Cardiac muscle cell (in vitro differentiated cells and primary cell): ENCODE data around the gene ZNF628. TPM values are rescaled to one million over a fixed set of nuclear protein-coding genes. Genes with fewer than 3 reads are reported as not detected.
A peak's percentile ranks its signal among the peaks of the same experiment; 100 is the strongest.

Source experiments
- DNase-seq, 2 donors: peaks; one replicate each; pipeline versions ENCODE4 v3.0.0 to v3.0.0-alpha.2; 2010 to 2017; ENCODE audit warnings: low read depth in 1 of 2, low spot score in 1 of 2
- H3K27ac ChIP-seq: fragments of 200-600 bp; sonication (generic); 2 replicates; pipeline ENCODE4 v1.5.1; 2016
- H3K27me3 ChIP-seq: fragments of 200-600 bp; sonication (generic); 2 replicates; pipeline ENCODE4 v1.6.0; 2016; ENCODE audit warnings: control low read depth
- H3K36me3 ChIP-seq: fragments of 200-600 bp; sonication (generic); 2 replicates; pipeline ENCODE4 v1.5.1; 2016; ENCODE audit warnings: control low read depth
- H3K4me1 ChIP-seq: fragments of 200-600 bp; sonication (generic); 2 replicates; pipeline ENCODE4 v1.8.1; 2017; ENCODE audit warnings: low read depth, mild to moderate bottlenecking, mixed run types
- H3K4me3 ChIP-seq: fragments of 200-600 bp; sonication (generic); 2 replicates; pipeline ENCODE4 v1.5.1; 2016; ENCODE audit warnings: mild to moderate bottlenecking
- H3K9me3 ChIP-seq: fragments of 200-600 bp; sonication (generic); 2 replicates; pipeline ENCODE4 v1.5.1; 2017; ENCODE audit warnings: low read depth, mild to moderate bottlenecking, control low read depth
- polyA plus RNA-seq: library from polyadenylated mRNA; unstranded; fragments of >200 nt; fragmentation: Nextera tagmentation; extraction: Ambion mirVana; gene quantifications from 2 replicates; pipeline ENCODE4 v1.2.1, GENCODE V29; 2016
- total RNA-seq: library from RNA; depleted of rRNA; stranded (reverse); fragments of >200 nt; gene quantifications from 2 replicates; pipeline ENCODE4 v1.2.3, GENCODE V29; 2016
- TF ChIP-seq, protein P1 (sequence below): IDR thresholded peaks from 2 replicates; pipeline ENCODE4 v1.5.1; 2012; ENCODE audit warnings: low read depth, mild to moderate bottlenecking, low read length

The ZNF628 gene
- total and polyA plus RNA-seq, 2 experiments from 2014 or later = 0.95 to 15.7 TPM

DNA sequence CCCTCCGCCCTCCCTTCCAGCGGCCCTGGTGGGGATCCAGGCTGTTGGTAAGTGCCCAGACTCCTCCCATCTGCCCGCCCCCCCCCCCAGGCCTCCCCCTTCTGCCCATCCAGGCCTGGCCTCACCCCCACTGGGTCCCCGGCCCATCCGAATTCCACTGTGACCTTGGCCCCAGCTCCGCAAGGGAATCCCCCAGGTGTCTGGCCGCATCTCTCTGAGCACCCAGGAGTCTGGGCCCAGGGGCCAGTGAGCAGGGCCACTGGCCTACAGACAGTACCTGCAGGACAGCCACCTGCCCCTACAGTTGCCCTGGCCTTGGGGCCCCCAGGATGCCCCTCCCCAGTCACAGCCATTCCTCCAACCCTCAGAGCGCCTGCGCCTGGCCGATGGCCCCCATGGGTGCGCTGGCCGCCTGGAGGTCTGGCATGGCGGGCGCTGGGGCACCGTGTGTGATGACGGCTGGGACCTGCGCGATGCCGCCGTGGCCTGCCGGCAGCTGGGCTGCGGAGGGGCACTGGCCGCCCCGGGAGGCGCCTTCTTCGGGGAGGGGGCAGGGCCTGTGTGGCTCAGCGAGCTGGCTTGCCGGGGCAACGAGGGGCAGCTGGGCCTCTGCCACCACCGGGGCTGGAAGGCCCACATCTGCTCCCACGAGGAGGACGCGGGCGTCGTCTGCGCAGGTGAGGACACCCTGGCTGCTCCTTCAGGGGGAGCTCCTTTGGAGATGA, 12.7 kb downstream of the ZNF628 start:
- TF ChIP-seq, protein P1, sequence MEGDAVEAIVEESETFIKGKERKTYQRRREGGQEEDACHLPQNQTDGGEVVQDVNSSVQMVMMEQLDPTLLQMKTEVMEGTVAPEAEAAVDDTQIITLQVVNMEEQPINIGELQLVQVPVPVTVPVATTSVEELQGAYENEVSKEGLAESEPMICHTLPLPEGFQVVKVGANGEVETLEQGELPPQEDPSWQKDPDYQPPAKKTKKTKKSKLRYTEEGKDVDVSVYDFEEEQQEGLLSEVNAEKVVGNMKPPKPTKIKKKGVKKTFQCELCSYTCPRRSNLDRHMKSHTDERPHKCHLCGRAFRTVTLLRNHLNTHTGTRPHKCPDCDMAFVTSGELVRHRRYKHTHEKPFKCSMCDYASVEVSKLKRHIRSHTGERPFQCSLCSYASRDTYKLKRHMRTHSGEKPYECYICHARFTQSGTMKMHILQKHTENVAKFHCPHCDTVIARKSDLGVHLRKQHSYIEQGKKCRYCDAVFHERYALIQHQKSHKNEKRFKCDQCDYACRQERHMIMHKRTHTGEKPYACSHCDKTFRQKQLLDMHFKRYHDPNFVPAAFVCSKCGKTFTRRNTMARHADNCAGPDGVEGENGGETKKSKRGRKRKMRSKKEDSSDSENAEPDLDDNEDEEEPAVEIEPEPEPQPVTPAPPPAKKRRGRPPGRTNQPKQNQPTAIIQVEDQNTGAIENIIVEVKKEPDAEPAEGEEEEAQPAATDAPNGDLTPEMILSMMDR = no peak
- Histone ChIP-seq H3K4me1 (peaks cover 23% of the 10 kb centered on the region), H3K4me3 (no peak overlapping the region), H3K27ac (no peak overlapping the region), H3K36me3 (no peaks in the 10 kb centered on the region), H3K27me3 (no peaks in the 10 kb centered on the region), H3K9me3 (no peaks in the 10 kb centered on the region)
- peak in 1 of 2 donors; percentile 38 for DNase-seq

DNA sequence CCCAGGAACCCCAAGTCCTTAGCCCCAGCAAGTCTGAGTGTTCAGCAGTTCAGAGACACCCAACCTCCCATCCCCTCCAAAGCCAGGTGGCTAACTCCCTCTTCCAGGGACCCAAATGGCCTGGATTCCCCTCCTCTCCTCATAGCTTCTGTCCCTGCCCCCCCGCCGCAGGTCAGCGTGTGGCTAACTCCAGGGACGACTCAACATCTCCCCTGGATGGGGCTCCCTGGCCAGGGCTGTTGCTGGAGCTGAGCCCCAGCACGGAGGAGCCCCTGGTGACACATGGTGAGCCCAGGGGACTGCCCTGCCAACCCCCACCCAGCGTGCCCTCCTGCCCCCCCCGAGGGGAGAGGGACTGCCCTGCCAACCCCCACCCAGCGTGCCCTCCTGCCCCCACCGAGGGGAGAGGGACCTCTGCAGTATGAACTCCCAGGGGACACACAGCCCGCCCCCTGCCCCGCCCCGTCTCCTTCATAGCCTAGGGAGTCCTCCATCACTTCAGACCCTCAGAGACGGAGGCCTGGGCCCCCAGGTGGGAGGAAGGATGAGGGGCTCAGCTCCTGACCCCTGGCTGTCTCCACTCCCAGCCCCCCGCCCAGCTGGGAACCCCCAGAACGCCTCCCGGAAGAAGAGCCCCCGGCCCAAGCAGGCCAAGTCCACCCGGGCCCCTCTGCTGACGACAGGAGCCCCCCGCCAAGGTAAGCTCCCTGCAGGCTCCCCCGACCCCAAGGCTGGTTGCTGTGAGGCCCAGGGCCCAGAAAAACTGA, 13.5 kb downstream of the ZNF628 start:
- peaks cover 23% of the 10 kb centered on the region for H3K4me1 ChIP-seq

DNA sequence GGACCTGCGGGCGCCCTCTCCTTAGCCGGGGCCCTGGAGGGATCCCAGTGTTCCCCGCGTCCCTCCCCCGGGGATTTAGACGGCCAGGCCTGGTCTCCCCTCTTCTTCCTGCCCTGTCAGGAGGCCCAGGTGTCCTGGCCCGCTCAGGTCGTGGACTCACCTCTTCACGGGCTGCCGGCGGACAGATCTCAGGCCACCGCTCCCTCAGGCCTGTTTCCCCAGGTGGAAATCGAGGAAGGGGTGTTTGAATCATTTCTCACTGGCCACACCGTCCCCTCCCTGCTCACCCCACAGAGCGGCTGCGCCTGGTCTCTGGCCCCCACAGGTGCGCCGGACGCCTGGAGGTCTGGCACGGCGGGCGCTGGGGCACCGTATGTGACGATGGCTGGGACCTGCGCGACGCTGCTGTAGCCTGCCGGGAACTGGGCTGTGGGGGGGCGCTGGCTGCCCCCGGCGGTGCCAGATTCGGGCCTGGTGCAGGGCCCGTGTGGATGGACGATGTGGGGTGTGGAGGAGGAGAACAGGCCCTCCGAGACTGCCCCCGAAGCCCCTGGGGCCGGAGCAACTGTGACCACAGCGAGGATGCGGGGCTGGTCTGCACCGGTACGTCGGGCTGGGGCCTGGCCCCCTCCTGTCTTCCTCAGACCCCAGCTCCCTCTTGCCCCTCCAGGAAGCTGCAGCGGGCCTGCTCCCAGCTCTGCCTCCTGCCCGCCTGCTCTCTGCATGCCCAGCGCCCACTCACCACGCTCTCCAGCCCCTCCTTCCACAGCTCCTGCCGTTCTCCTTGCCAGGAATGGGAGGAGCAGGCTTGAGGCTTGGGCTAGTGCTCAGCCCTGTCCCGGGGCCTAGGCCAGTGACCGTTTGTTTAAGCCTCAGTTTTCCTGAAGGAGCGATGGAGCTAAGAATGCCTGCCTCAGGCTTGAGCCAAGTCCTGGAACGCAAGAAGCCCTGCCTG, 14.3 kb downstream of the ZNF628 start:
- Histone ChIP-seq H3K4me3 (no peak overlapping the region), H3K9me3 (no peaks in the 10 kb centered on the region), H3K4me1 (peaks cover 23% of the 10 kb centered on the region), H3K27ac (no peak overlapping the region), H3K36me3 (no peaks in the 10 kb centered on the region), H3K27me3 (no peaks in the 10 kb centered on the region)
- TF ChIP-seq, protein P1 = no peak
- peak in 1 of 2 donors; percentile 42 for DNase-seq

More for the DNA sequence above, 13.5 kb downstream of the ZNF628 start:
- H3K27ac ChIP-seq = no peak overlapping the region
- TF ChIP-seq, protein P1 = no peak
- H3K36me3 ChIP-seq = no peaks in the 10 kb centered on the region
- DNase-seq = no peak
- H3K9me3 ChIP-seq = no peaks in the 10 kb centered on the region
- H3K27me3 ChIP-seq = no peaks in the 10 kb centered on the region
- H3K4me3 ChIP-seq = no peak overlapping the region

DNA sequence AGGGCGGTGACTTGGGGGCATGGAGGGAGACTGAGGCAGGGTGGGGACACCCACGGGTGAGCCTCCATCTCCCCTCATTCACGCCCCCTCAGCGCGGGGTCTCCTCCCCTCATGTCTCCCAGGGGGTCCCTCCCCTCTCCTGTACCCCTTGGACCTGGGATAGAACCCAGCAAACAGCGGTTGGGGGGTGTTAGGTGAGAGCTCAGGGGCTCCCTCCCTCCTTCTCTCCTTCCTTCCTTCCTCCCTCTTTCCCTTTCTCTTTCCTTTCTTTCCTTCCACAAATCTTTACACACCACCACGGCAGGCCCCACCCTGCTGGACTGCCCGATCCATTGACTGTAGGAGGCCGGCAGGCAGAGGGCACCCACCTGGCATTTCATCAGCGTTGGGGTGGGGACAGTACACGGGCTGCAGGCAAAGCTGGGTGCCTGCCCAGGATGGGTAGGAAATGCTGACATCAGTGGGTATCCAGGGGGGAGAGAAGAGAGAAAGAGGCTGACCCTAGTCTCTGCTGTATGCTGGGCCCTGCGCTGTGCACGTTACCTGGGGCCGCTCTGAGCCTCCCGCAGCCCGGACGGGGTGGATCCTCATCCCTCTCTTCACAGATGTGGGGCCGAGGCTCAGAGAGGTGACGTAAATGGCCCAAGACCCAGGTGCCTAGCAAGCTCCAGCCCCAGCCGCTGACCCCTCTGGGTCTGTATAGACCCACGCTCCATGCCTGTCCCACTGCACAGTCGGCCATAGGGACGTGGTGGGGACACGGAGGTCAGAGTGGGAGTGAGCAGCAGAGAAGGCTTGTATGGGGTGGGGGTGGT, 15.3 kb downstream of the ZNF628 start:
- H3K4me1 ChIP-seq = peaks cover 18% of the 10 kb centered on the region
- DNase-seq = no peak
- H3K4me3 ChIP-seq = no peak overlapping the region
- no peaks in the 10 kb centered on the region for H3K27me3 ChIP-seq
- H3K27ac ChIP-seq = no peak overlapping the region
- TF ChIP-seq, protein P1 = no peak
- H3K9me3 ChIP-seq = no peaks in the 10 kb centered on the region
- H3K36me3 ChIP-seq = no peaks in the 10 kb centered on the region
